C4-2B (cell line): ENCODE data around the gene LSAMP.

Source experiments
- CTCF ChIP-seq: fragments of 450-650 bp; conservative IDR thresholded peaks from 2 replicates; pipeline ENCODE4 v1.5.1; 2017; ENCODE audit warnings: mild to moderate bottlenecking
- ZFX ChIP-seq: fragments of 450-650 bp; IDR thresholded peaks from 2 replicates; pipeline ENCODE4 v1.6.1; 2017

- TF ChIP-seq CTCF (no peak), ZFX (no peak)
These were observed 684.6 kb downstream of the LSAMP start for GRCh38 chr3:115760716-115761115.
